Dermis blood vessel endothelial cell (primary cell): ENCODE data around the gene ARID5A. TPM values are rescaled to one million over a fixed set of nuclear protein-coding genes. Genes with fewer than 3 reads are reported as not detected.
"Not testable (repeated sequence)": the region's sequence is repeated elsewhere in the genome, so short reads cannot be mapped to it uniquely, and the experiment has no call there.

ENCODE experiments used
- DNase-seq: peaks from one replicate; pipeline ENCODE4 v3.0.0; 2010
- total RNA-seq: library from RNA; depleted of rRNA; stranded (reverse); fragments of >200 nt; gene quantifications from 2 replicates; pipeline ENCODE4 v1.2.3, GENCODE V29; 2014

Gene ARID5A
- total RNA-seq, 1 donor from 2014 or later, result 11.4 TPM

DNA sequence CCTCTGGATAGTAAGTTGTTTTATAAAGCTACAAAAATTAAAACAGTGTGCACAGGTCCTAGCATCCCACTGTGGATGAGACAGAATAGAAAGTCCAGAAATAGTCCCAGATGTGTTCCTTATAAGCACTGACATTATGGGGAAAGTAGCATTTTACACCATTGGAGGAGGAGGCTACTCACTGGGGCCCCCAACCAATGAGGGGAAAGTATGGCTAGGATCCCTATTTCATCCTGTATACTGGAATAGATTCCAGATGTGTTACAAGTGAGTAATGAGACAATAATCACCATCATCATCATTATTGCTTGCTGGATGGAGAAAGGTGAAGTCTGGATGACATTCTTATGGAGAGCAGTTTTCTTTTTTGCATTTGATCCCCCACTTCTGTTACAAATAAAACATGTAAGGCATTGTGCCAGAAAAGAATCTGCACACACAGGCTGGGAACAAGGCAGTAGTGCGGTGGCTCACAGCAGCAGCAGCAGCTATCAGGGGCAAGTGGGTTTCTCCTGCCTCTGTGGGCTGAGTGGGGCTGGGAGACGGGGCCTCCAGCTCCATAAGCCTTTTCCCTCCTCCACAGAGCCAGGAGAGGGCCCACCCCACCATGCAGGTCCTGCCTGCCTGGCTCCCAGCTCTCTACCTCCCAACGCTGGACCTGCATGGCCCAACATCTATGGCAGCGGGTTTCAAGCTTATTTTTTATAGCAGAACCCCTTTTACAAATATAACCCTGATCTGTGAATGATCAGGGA, 5.0 kb downstream of the ARID5A start:
- no peak for DNase-seq

- DNase-seq, result no peak
Measured at GRCh38 chr2:96542357-96542977, 5.9 kb downstream of the ARID5A start.

- no peak for DNase-seq
Measured at GRCh38 chr2:96546321-96546720, 9.8 kb downstream of the ARID5A start.

DNA sequence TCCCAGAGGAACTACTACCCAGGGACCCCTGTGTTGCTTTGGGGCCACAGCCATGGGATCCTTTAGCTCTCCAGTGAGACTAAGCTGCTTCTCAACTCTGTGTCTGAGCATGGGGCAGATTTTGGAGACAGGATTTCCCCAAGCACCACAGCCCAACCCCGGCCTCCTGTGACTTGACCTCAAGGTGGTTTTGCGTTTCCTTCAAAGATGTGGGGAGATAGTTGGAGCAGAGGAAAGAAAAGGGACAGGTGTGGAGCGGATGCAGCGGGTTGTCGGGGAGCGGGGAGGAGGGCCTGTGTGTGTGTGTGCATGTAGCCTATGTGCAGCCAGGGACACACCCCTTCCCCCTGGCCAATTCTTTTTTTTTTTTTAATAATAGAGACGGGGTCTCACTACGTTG, 10.2 kb downstream of the ARID5A start:
- no peak for DNase-seq

GRCh38 chr2:96547203-96547641, 10.7 kb downstream of the ARID5A start:
- DNase-seq, result no peak

GRCh38 chr2:96547731-96548171, 11.2 kb downstream of the ARID5A start:
- DNase-seq, result no peak

DNA sequence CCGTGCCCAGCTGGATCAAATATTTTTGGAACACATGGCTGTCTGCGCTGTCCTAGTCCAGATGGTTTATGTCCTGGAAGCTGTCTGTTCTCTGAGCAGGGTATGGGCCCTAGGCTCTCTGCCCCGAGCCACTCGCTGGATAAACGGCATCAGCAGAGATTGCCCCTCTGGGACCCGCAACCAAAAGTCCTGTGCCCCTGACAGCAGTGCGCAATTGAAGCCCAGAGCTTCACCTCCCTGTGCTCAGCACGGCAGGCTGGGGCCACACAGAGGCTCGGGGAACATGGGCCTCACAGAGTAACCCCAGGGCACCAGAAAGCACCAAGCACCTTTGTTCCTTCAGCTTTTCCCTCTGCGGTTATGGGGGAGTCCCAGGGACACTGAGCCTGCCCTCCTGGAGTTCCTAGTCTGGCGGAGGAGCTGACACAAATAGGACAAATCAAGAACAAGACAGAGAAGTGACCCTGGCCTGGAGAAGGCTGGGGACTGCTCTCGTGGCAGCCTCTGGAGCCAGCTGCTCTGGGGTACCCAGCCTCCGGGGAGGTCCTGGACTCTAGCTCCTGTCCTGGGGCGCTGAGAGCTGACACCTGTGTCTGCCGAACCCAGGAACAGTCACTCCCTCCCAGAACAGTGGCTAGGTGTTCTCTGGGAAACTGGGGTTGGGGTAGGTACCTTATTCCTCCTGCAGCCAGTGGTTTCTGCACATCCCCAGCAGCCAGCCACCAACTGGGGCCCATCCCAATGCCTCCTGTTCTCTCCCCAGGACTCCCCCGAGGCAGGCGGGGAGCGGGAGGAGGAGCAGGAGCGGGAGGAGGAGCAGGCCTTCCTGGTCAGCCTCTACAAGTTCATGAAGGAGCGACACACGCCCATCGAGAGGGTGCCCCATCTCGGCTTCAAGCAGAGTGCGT, 12.3 kb downstream of the ARID5A start:
- no peak for DNase-seq

DNA sequence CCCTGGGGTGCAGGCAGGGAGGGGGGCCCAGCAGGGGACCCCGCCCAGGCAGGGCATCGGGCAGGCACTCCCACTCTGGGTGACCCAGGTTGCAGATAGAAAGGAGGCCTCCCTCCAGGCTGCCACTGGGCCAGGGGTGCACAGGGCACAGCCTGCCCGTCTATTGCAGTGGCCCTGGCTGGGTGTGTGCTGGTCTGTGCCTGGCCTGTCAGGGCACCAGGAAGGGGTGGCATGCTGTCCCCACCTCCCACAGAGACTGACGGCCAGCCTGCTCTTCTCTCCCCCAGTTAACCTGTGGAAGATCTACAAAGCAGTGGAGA, 12.9 kb downstream of the ARID5A start:
- DNase-seq, result no peak

DNA sequence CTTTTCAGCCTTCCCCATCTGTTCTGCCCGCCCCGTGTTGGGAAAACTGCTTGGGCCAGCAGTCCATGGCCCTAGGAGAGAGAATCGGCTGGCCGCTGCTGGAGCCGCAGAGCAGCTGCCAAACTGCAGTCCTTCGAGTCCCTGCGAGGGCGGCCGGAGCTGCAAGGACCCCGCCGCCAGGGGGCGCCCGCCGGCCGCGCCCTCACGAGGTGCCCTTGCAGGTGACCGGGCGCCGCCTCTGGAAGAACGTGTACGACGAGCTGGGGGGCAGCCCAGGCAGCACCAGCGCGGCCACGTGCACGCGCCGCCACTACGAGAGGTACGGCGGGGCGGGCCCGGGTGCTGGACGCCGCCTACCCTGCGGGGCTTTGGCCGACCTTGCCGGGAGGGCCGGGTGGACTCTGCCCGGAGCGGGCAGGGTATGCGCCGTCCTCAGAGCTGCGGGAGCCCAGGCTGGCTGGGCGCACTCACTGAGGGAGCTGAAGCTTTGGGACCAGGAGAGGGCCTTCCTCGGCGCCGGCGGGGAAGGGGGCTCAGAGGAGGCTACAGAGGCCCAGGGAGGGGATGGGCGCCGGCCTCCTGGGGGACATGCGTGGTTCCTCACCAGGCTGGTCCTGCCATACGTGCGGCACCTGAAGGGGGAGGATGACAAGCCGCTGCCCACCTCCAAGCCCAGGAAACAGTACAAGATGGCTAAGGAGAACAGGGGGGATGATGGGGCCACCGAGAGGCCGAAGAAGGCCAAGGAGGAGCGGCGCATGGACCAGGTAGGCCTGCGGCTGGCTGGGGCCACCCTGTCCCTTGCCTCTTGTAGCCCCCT, 13.6 kb downstream of the ARID5A start:
- peak; percentile 46 for DNase-seq

GRCh38 chr2:96550787-96551604, 14.4 kb downstream of the ARID5A start:
- DNase-seq, result no peak

DNA sequence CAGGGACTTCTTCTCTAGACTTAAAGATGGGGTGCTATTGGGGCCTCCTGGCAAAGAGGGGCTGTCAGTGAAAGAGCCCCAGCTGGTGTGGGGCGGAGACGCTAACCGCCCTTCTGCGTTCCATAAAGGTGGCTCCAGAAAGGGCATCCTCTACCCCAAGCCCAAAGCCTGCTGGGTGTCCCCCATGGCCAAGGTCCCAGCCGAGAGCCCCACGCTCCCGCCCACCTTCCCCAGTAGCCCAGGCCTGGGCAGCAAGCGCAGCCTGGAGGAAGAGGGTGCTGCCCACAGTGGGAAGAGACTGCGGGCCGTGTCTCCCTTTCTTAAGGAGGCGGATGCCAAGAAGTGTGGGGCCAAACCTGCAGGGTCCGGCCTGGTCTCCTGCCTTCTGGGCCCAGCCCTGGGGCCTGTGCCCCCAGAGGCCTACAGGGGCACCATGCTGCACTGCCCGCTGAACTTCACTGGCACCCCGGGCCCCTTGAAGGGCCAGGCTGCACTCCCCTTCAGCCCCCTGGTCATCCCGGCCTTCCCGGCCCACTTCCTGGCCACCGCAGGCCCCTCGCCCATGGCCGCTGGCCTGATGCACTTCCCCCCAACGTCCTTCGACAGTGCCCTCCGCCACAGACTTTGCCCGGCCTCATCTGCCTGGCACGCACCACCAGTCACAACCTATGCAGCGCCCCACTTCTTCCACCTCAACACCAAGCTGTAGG, 15.2 kb downstream of the ARID5A start:
- DNase-seq, result no peak

DNA sequence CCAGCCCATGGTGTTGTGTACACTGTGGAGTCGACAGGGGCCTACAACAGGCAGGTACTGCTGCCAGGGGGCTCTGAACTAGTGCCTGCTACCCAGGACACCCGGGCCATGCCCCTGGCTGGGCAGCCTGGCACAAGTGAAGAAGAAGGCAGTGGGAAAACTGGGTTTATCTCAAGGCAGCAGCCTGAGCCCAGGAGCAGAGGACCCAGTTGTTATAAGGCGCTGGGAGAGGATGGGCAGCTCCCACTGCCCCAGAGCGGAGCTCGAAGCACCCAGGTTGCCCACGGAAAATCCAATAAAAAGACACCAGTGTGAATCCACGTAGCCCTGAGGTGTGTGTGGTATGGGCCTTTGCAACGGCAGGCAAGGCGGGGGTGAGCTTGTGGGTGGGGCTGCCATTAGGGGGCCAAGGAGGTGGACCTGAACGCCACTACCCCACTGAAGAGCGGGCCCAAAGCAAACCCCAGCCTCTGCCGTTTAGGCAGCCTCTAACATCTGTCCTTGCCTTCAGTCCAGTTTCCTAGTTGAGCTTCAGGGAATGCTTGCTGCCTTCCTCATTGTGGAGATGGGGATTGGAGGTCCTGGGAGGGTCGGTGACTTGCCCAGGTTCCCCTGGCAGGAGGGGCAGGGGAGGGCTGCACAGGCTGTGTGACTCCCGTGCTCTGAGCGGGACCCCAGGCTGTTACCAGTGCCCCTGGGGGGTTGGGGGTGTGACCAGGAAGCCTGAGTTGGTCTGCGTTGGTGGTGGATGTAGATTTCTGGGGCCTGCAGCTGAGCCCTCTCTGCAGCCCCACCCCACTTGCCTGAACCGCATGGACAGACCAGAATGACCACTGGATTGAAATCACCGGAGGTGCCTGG, 16.0 kb downstream of the ARID5A start:
- DNase-seq, result no peak

- no peak for DNase-seq
Measured at GRCh38 chr2:96553176-96553956, 16.8 kb downstream of the ARID5A start.

DNA sequence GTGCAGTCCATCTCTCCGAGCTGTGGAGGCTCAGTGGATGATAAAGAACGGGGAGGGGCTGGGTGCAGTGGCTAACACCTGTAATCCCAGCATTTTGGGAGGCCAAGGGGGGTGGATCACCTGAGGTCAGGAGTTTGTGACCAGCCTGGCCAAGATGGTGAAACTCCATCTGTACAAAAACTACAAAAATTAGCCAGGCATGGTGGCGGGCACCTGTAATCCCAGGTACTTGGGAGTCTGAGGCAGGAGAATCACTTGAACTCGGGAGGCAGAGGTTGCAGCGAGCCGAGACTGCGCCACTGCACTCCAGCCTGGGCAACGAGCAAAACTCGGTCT, 17.4 kb downstream of the ARID5A start:
- DNase-seq, result not testable (repeated sequence)

- peak; percentile 83 for DNase-seq
Measured at GRCh38 chr2:96554293-96555145, 18.0 kb downstream of the ARID5A start.

GRCh38 chr2:96555146-96555610, 18.6 kb downstream of the ARID5A start:
- no peak for DNase-seq

- peak; percentile 43 for DNase-seq
Measured at GRCh38 chr2:96556441-96557330, 20.1 kb downstream of the ARID5A start.
